ENCODE results near the gene YWHAQ.

The YWHAQ gene

DNA sequence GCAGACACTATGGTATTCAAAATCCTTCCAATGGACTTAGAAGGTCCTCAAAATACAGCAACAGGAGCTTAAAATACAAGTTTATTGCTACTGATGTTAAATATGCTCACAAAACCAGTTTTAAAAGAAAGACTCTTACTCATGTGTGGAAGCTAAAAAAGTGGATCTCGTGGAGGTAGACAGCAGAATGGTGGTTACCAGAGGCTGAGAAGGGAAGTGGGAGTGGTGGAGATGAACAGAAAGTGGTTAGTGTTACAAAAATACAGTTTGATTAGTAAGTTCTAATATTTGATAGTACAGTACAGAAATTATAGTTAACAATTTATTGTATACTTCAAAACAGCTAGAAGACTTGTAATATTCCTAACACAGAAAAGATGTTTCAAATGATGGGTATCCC is 87.2 kb downstream of the YWHAQ start:
- DNase-seq (ENCODE audit: low read depth) = no peak
- H3K4me3 ChIP-seq (ENCODE audit: low read depth, low read length) = no peak overlapping the region
- TF ChIP-seq, protein P1, sequence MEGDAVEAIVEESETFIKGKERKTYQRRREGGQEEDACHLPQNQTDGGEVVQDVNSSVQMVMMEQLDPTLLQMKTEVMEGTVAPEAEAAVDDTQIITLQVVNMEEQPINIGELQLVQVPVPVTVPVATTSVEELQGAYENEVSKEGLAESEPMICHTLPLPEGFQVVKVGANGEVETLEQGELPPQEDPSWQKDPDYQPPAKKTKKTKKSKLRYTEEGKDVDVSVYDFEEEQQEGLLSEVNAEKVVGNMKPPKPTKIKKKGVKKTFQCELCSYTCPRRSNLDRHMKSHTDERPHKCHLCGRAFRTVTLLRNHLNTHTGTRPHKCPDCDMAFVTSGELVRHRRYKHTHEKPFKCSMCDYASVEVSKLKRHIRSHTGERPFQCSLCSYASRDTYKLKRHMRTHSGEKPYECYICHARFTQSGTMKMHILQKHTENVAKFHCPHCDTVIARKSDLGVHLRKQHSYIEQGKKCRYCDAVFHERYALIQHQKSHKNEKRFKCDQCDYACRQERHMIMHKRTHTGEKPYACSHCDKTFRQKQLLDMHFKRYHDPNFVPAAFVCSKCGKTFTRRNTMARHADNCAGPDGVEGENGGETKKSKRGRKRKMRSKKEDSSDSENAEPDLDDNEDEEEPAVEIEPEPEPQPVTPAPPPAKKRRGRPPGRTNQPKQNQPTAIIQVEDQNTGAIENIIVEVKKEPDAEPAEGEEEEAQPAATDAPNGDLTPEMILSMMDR (conservative IDR thresholded peaks at IDR 0.05; ENCODE audit: low read depth, low read length) = no peak

DNA sequence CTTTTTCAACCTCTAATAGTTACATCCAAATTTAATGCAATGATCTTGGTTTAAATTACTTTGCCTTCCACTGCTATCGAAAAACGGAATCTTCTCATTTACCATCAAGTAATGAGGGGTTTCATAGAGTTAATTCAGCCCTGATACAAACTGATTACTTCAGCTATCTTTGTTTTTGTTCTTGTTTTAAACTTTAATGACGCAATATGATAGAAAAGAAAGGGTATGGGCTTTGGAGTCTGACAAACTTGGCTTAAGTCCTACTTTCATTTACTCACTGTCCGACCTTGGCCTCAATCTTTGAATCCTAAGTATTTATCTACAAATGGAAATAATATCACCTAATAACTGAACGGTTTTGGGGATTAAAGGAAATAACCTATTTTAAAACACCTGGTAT is 91.3 kb downstream of the YWHAQ start:
- TF ChIP-seq, protein P1 (conservative IDR thresholded peaks at IDR 0.05; ENCODE audit: low read depth, low read length) = no peak
- DNase-seq (ENCODE audit: low read depth) = peak; percentile 89
- H3K4me3 ChIP-seq (ENCODE audit: low read depth, low read length) = no peak overlapping the region

DNA sequence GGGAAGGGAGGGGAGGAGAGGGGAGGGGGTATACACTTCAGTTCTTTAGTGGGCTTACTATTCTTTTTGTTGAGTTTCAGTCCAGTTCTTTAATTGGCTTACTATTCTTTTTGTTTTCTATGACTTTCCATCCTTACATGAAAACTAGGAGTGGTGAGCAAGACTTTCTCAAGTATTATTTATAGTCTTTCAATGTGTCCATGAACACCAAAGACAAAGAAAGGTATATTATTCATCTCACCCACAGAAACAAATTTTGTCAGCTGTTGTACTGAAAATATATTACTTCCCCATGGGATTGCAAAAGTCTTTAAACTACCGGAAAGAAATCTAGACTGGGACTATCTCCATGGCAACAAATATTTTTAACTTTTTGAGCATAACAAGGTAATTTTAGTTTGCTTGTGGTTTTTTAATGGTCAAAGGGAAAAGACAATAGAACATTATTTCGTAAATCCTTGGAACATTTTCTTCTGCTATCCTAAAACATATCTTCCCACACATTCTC is 92.7 kb downstream of the YWHAQ start:
- TF ChIP-seq, protein P1 (conservative IDR thresholded peaks at IDR 0.05; ENCODE audit: low read depth, low read length) = no peak
- no peak overlapping the region for H3K4me3 ChIP-seq (ENCODE audit: low read depth, low read length)
- DNase-seq (ENCODE audit: low read depth) = peak; percentile 94

DNA sequence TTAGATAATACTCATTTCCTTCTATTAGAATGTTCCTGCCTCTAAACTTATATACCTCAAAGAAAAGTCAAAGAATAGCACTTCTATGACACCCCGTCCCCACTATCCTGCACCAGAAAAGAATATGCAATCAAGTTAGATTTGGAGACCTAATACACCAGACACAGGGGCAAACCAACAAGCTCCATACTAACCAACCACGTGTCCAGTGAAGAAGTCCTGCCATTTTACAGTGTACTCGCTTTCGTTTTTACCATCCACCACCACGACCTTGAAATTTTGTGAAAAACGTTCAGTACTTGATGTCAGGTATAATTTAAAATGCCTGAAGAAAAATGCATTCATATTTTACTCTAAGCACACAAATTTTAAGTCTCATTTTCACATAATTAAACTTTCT is 94.3 kb downstream of the YWHAQ start:
- TF ChIP-seq, protein P1 (conservative IDR thresholded peaks at IDR 0.05; ENCODE audit: low read depth, low read length) = no peak
- DNase-seq (ENCODE audit: low read depth) = no peak
- no peak overlapping the region for H3K4me3 ChIP-seq (ENCODE audit: low read depth, low read length)

DNA sequence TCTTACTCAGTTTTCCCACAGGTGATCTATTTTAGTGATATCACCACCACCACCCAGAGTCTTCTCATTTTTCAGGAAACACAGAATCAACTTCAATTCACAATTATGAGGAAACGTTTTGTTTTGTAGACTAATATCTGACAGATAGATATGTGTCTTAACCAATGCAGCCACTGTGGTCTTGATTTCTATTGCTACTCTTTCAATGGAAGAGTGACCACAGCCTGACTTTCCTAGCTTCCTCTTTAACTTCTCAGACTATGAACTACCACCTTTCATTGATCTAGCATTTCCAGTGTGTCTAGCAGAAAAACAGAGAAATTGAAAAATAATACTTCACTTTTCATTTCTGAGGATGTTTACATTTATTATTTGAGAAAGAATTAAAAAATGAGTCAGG is 95.6 kb downstream of the YWHAQ start:
- DNase-seq (ENCODE audit: low read depth) = no peak
- no peak overlapping the region for H3K4me3 ChIP-seq (ENCODE audit: low read depth, low read length)
- TF ChIP-seq, protein P1 (conservative IDR thresholded peaks at IDR 0.05; ENCODE audit: low read depth, low read length) = no peak
